Osteoblast (primary cell): Measurements from ENCODE around the gene GABRG3. TPM values are rescaled to one million over a fixed set of nuclear protein-coding genes. Genes with fewer than 3 reads are reported as not detected.

Experiments used
- DNase-seq: peaks from one replicate; pipeline ENCODE4 v3.0.0; 2011; ENCODE audit warnings: low spot score, mixed read lengths; ENCODE audit not compliant: insufficient read length; ENCODE audit errors: missing footprints
- H2AFZ ChIP-seq: 2 replicates; pipeline ENCODE4 v1.6.0; 2011; ENCODE audit warnings: mild to moderate bottlenecking, low read length
- H3K27ac ChIP-seq: 2 replicates; pipeline ENCODE4 v1.5.1; 2011; ENCODE audit warnings: mild to moderate bottlenecking, low read depth, low read length, moderate library complexity
- H3K27me3 ChIP-seq: 2 replicates; pipeline ENCODE4 v1.6.0; 2012; ENCODE audit warnings: mild to moderate bottlenecking, control low read depth, inconsistent platforms, low read length, moderate library complexity; ENCODE audit not compliant: insufficient read depth
- H3K36me3 ChIP-seq: 2 replicates; pipeline ENCODE4 v1.5.1; 2011; ENCODE audit warnings: mild to moderate bottlenecking, low read length, control low read depth, moderate library complexity; ENCODE audit not compliant: insufficient read depth
- H3K4me1 ChIP-seq: 2 replicates; pipeline ENCODE4 v1.5.1; 2011; ENCODE audit warnings: mild to moderate bottlenecking, low read length, control low read depth, moderate library complexity; ENCODE audit not compliant: insufficient read depth
- H3K4me2 ChIP-seq: 2 replicates; pipeline ENCODE4 v1.6.0; 2011; ENCODE audit warnings: mild to moderate bottlenecking, low read length; ENCODE audit not compliant: insufficient read depth
- H3K4me3 ChIP-seq: fragments of 200-600 bp; sonication (generic); 3 replicates; pipeline ENCODE4 v1.5.1; 2012; ENCODE audit warnings: mild to moderate bottlenecking, low read length, inconsistent platforms; ENCODE audit not compliant: insufficient read depth
- H3K79me2 ChIP-seq: 2 replicates; pipeline ENCODE4 v1.6.0; 2012; ENCODE audit warnings: mild to moderate bottlenecking, low read length, control low read depth, inconsistent platforms; ENCODE audit not compliant: insufficient read depth
- H3K9me3 ChIP-seq: 2 replicates; pipeline ENCODE4 v1.5.1; 2011; ENCODE audit warnings: low read depth, low read length, control low read depth
- H4K20me1 ChIP-seq: 2 replicates; pipeline ENCODE4 v1.6.0; 2012; ENCODE audit warnings: mild to moderate bottlenecking, low read length, control low read depth; ENCODE audit not compliant: insufficient read depth
- CTCF ChIP-seq: IDR thresholded peaks from 2 replicates; pipeline ENCODE4 v1.5.1; 2011; ENCODE audit warnings: mild to moderate bottlenecking, low read depth, low read length, moderate library complexity; ENCODE audit errors: extremely low read depth
- total RNA-seq: library from RNA; depleted of rRNA; stranded (reverse); fragments of >200 nt; gene quantifications from 2 replicates; pipeline ENCODE4 v1.2.3, GENCODE V29; 2012

Gene GABRG3
- total RNA-seq, 1 donor, result not detected

GRCh38 chr15:27127815-27128570, 157.0 kb downstream of the GABRG3 start:
- Histone ChIP-seq H2AFZ (no peak overlapping the region), H3K4me3 (no peak overlapping the region), H3K27me3 (no peaks in the 10 kb centered on the region), H3K36me3 (no peaks in the 10 kb centered on the region), H3K4me2 (no peak overlapping the region), H3K9me3 (no peaks in the 10 kb centered on the region), H3K79me2 (no peaks in the 10 kb centered on the region), H3K27ac (no peak overlapping the region), H4K20me1 (no peaks in the 10 kb centered on the region), H3K4me1 (no peaks in the 10 kb centered on the region)
- no peak for DNase-seq
- TF ChIP-seq CTCF, result no peak

GRCh38 chr15:27133249-27133648, 162.3 kb downstream of the GABRG3 start:
- no peaks in the 10 kb centered on the region for H3K4me1 ChIP-seq
- H4K20me1 ChIP-seq, result no peaks in the 10 kb centered on the region
- no peak for DNase-seq
- H3K4me3 ChIP-seq, result no peak overlapping the region
- H3K36me3 ChIP-seq, result no peaks in the 10 kb centered on the region
- H2AFZ ChIP-seq, result no peak overlapping the region
- H3K4me2 ChIP-seq, result no peak overlapping the region
- H3K79me2 ChIP-seq, result no peaks in the 10 kb centered on the region
- H3K27me3 ChIP-seq, result no peaks in the 10 kb centered on the region
- no peaks in the 10 kb centered on the region for H3K9me3 ChIP-seq
- no peak for TF ChIP-seq CTCF
- no peak overlapping the region for H3K27ac ChIP-seq

- Histone ChIP-seq H3K4me3 (no peak overlapping the region), H3K79me2 (no peaks in the 10 kb centered on the region), H4K20me1 (no peaks in the 10 kb centered on the region), H3K4me1 (no peaks in the 10 kb centered on the region), H3K36me3 (no peaks in the 10 kb centered on the region), H3K9me3 (no peaks in the 10 kb centered on the region), H2AFZ (no peak overlapping the region), H3K4me2 (no peak overlapping the region), H3K27ac (no peak overlapping the region), H3K27me3 (no peaks in the 10 kb centered on the region)
- TF ChIP-seq CTCF, result no peak
- DNase-seq, result no peak
Observed at GRCh38 chr15:27134481-27134880, 163.5 kb downstream of the GABRG3 start.

- no peak for DNase-seq
- Histone ChIP-seq H3K4me2 (no peak overlapping the region), H3K27ac (no peak overlapping the region), H3K9me3 (no peaks in the 10 kb centered on the region), H2AFZ (no peak overlapping the region), H3K4me3 (no peak overlapping the region), H4K20me1 (no peaks in the 10 kb centered on the region), H3K4me1 (no peaks in the 10 kb centered on the region), H3K79me2 (no peaks in the 10 kb centered on the region), H3K27me3 (no peaks in the 10 kb centered on the region), H3K36me3 (no peaks in the 10 kb centered on the region)
- no peak for TF ChIP-seq CTCF
Observed at GRCh38 chr15:27135151-27135550, 164.2 kb downstream of the GABRG3 start.
